Immature natural killer cell (primary cell): ENCODE data around the gene SLC38A1. TPM values are rescaled to one million over a fixed set of nuclear protein-coding genes. Genes with fewer than 3 reads are reported as not detected.
A peak's percentile ranks its signal among the peaks of the same experiment; 100 is the strongest.

Source experiments
- DNase-seq, 3 donors: peaks; one replicate each; pipeline ENCODE4 v3.0.0; 2022; ENCODE audit warnings: mixed read lengths in 1 of 3
- H3K27ac Mint-ChIP-seq, 6 donors: one replicate each; pipeline ENCODE4 v1.8.0; 2020; ENCODE audit warnings: mixed read lengths in 6 of 6, mild to moderate bottlenecking in 5 of 6, inconsistent platforms in 4 of 6, moderate library complexity in 3 of 6
- H3K27me3 Mint-ChIP-seq, 3 donors: one replicate each; pipeline ENCODE4 v1.8.0; 2020 to 2021; ENCODE audit warnings: low read depth in 3 of 3, mild to moderate bottlenecking in 3 of 3, mixed read lengths in 3 of 3, moderate library complexity in 3 of 3, inconsistent platforms in 1 of 3
- H3K36me3 Mint-ChIP-seq, 3 donors: one replicate each; pipeline ENCODE4 v1.8.0; 2020; ENCODE audit warnings: mixed read lengths in 3 of 3, inconsistent platforms in 2 of 3, mild to moderate bottlenecking in 2 of 3
- H3K4me1 Mint-ChIP-seq, 2 donors: one replicate each; pipeline ENCODE4 v1.8.0; 2020; ENCODE audit warnings: inconsistent platforms in 2 of 2, mild to moderate bottlenecking in 2 of 2, mixed read lengths in 2 of 2, moderate library complexity in 1 of 2
- H3K4me3 Mint-ChIP-seq, 5 donors: one replicate each; pipeline ENCODE4 v1.8.0; 2020; ENCODE audit warnings: mild to moderate bottlenecking in 5 of 5, mixed read lengths in 5 of 5, inconsistent platforms in 3 of 5, moderate library complexity in 3 of 5
- H3K9me3 Mint-ChIP-seq, 6 donors: one replicate each; pipeline ENCODE4 v1.8.0; 2020; ENCODE audit warnings: mild to moderate bottlenecking in 6 of 6, mixed read lengths in 6 of 6, inconsistent platforms in 4 of 6, moderate library complexity in 3 of 6
- polyA plus RNA-seq, 3 donors: library from polyadenylated mRNA; unstranded; fragments of 300-500 nt; fragmentation: Illumina TruSeq; gene quantifications; one replicate each; pipeline ENCODE4 v1.2.3, GENCODE V29; 2021

The SLC38A1 gene
- polyA plus RNA-seq, 3 donors from 2014 or later, result 173 to 234 (median 210) TPM

DNA sequence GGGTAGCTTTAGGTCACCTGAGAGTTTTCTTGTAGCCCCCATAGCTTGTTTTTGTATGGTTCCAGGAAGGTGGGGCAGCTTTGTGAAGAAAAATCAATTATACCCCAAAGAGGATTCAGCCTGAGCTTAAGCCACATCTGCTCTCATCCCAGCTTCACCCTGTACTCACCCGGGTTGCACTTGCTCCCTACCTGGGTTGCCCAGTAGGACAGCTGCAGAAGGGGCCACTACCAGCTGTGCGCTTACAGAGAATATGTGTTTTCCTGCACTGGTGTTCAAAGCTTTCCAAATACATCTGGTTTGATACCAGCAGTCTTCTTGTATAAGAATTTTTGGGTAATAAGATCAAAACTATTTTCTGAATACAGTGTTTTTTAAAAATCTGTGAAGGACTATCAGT, 3.0 kb upstream of the SLC38A1 start:
- peaks cover 0 to 14% (median 7%) of the 10 kb centered on the region in 3 donors for H3K36me3 Mint-ChIP-seq
- peaks cover 0 to 3% (median 0%) of the 10 kb centered on the region in 6 donors for H3K9me3 Mint-ChIP-seq

DNA sequence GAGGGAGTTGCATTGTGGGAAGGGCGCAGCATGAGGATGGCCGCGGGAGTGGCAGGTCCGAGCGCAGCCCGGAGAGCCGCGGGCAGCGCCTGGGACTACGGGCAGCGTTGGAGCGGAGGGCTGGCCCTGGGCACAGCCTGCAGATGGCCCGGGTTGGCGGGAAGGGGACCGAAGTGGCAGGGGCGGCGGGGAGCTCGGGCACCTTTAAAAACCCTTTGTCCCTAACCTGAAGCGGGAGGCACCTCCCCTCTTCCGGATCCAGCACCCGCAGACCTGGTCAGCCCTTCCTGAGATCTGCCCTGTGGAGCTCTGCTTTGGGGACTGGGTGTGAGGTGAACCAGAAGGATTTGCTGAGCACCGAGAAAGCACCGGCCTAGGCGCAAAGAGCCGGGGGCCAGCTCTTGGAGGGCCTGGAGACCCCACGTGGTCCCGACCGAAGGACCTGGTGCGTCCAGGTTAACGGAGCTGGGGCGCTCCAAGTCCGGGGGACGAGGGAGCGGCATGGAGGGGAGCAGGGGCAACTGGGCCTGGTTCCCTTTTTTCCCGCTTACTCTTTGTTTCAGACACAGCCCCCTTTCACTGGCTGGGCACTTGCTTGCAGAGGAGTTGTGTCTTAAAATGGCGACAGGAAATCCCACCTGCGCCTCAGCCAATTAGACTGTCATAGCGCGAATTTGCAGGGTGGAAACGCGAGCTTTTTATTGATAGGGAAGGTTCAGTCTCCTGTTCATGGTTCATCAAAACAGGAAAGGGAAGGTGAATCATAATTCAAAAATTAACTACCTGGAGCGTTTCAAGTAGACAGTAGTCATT, 792 bp upstream of the SLC38A1 start:
- Mint-ChIP-seq H3K27ac (no peak overlapping the region), H3K4me3 (no peak overlapping the region), H3K4me1 (peaks cover 11 to 22% of the 10 kb centered on the region in 2 donors), H3K9me3 (peaks cover 0 to 3% (median 0%) of the 10 kb centered on the region in 6 donors), H3K36me3 (peaks cover 0 to 6% (median 0%) of the 10 kb centered on the region in 3 donors), H3K27me3 (peaks cover 4 to 8% (median 5%) of the 10 kb centered on the region in 3 donors)
- DNase-seq, result peak; percentile 60 to 64 (median 61)

More for the DNA sequence above, 3.0 kb upstream of the SLC38A1 start:
- Mint-ChIP-seq H3K4me3 (no peak overlapping the region), H3K4me1 (peaks cover 11 to 22% of the 10 kb centered on the region in 2 donors), H3K27ac (peak overlapping the region in 4 of 6 donors; percentile 29 to 40 (median 34)), H3K27me3 (peaks cover 4 to 8% (median 5%) of the 10 kb centered on the region in 3 donors)
- no peak for DNase-seq

DNA sequence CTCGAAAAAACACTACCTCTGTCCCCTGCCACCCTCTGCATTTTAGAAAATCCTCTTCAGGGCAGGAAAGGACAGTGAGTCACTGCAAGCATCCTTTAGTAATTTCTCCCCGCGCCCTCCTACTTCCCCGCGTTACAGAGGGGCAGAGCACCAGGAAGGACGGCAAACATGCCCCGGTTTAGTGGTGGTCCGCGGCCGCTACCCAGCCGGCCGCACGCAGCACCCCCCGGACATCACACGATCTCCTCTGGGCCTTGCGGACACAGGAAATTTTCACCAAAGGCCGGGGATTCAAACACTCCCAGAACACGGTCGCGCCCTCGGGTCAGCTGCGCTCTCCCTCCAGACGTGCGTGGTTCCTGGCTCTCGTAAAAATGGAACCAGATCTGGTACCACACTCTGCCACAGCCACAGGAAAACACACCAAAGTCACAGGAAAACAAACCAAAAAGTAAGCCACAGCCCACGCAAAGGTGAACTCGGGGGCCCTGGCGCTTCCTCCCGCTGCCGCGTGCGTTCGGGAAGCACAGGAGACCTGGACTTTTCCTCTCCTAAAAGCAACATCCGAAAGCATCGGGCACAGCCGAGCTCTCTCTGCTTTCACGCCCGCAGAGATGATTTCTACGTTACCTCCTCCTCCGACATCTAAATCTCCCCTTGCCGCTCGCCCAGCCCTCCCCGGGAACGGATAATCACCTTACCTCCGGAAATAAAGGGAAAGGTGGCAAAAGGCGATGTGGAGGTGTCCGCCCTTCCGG, 839 bp downstream of the SLC38A1 start:
- Mint-ChIP-seq H3K9me3 (peaks cover 0 to 3% (median 0%) of the 10 kb centered on the region in 6 donors), H3K36me3 (peaks cover 0 to 6% (median 0%) of the 10 kb centered on the region in 3 donors), H3K27me3 (peaks cover 4 to 8% (median 5%) of the 10 kb centered on the region in 3 donors), H3K4me1 (peaks cover 22 to 23% of the 10 kb centered on the region in 2 donors), H3K4me3 (no peak overlapping the region), H3K27ac (no peak overlapping the region)
- DNase-seq, result peak; percentile 43 to 55 (median 55)

DNA sequence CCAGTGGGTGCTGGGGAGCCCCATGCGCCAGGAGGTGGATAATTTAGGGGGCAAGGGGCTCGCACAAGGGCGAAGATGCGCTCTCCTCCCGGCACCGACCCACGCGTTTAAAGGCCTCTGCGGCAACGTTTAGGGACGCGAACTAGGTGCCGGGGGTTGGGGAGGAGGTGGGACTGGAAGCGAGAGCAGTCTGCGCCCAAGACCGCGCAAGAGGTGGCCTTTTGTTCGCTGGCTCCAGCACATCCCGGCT, 1.3 kb downstream of the SLC38A1 start:
- no peak overlapping the region for H3K27ac Mint-ChIP-seq
- DNase-seq, result no peak
- H3K9me3 Mint-ChIP-seq, result peaks cover 0 to 3% (median 0%) of the 10 kb centered on the region in 6 donors
- peaks cover 4 to 8% (median 5%) of the 10 kb centered on the region in 3 donors for H3K27me3 Mint-ChIP-seq
- H3K4me3 Mint-ChIP-seq, result no peak overlapping the region
- peaks cover 22 to 26% of the 10 kb centered on the region in 2 donors for H3K4me1 Mint-ChIP-seq
- H3K36me3 Mint-ChIP-seq, result peaks cover 0 to 6% (median 0%) of the 10 kb centered on the region in 3 donors

DNA sequence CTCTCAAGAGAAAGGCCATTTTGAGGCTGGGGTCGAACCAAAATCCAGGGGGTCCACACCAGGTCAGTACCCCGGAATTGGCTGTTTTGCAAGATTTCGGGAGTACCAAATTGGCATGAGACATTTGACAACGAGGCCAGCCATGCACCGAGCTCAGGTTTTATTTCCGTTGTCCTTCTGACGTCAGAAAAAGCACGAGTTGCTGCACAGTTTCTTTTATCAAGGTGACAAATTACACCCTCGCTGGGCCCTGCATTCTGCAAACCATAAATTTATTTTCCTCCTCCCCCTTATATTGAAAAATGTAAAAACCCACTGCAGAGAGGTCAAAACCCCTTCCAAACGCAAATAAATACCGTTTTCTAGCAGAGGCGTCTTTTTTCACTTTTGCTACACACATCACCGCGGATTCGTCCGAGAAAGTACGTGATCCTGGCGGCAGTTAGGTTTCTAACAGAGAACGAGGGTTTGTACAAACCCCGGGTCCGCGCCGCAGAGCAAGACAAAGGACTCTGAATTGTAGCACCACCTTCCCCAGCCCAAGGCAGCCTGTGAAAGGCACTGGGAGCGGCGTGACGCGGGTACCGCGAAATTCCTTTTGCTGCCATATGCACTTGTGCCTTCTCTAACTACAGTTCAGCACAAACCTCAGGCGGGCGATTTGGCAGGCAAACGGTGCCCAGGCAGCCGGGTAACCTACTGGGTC, 1.8 kb downstream of the SLC38A1 start:
- Mint-ChIP-seq H3K27ac (no peak overlapping the region), H3K9me3 (peaks cover 0 to 3% (median 0%) of the 10 kb centered on the region in 6 donors), H3K36me3 (peaks cover 0 to 6% (median 0%) of the 10 kb centered on the region in 3 donors), H3K27me3 (peaks cover 4 to 8% (median 5%) of the 10 kb centered on the region in 3 donors), H3K4me1 (peaks cover 22 to 26% of the 10 kb centered on the region in 2 donors), H3K4me3 (no peak overlapping the region)
- DNase-seq, result peak; percentile 88 to 89 (median 89)

DNA sequence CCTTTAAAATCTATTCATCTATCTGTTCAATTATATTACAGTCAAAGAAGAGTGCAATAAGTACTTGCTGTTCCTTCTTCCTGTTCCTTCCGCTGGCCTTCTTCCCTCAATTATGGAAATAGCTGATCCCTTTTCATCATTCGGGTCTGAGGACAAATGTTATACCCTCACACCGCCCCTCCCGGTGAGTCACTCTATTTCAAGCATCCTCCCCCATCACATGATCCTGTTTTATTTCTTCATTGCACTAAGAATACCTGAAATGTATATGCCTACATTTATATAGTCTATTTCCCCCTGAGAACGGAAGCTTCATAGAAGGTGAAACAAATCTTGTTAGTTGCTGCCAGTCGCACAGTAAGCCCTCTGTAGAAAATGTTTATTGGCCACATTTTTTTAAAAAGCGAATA, 2.5 kb downstream of the SLC38A1 start:
- DNase-seq, result no peak
- Mint-ChIP-seq H3K36me3 (peaks cover 0 to 6% (median 0%) of the 10 kb centered on the region in 3 donors), H3K27ac (no peak overlapping the region), H3K4me3 (no peak overlapping the region), H3K27me3 (peaks cover 4 to 10% (median 5%) of the 10 kb centered on the region in 3 donors), H3K9me3 (peaks cover 0 to 3% (median 0%) of the 10 kb centered on the region in 6 donors), H3K4me1 (peaks cover 19 to 26% of the 10 kb centered on the region in 2 donors)

DNA sequence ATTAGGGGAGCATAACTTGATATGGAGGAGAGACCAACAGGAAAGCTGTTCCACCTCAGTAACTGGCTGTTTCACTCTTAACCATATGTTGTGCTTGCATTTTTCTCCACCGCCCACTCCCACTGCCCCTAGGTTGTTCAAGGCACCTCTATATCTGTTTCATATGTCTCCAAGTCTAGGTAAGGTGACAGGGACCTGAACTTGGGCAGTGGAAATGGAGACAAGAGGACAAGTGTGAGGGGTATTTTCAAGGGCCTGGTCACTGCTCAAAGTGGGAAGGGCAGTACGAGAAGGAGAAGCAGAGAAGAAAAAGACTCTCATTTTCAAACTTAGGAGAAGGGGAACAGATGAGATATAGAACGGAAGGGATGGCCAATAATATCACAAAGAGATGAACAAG, 3.1 kb downstream of the SLC38A1 start:
- DNase-seq, result no peak
- Mint-ChIP-seq H3K36me3 (peaks cover 0 to 6% (median 0%) of the 10 kb centered on the region in 3 donors), H3K27me3 (peaks cover 4 to 10% (median 5%) of the 10 kb centered on the region in 3 donors), H3K27ac (no peak overlapping the region), H3K4me1 (peaks cover 12 to 26% of the 10 kb centered on the region in 2 donors), H3K4me3 (no peak overlapping the region), H3K9me3 (peaks cover 0 to 3% (median 0%) of the 10 kb centered on the region in 6 donors)

DNA sequence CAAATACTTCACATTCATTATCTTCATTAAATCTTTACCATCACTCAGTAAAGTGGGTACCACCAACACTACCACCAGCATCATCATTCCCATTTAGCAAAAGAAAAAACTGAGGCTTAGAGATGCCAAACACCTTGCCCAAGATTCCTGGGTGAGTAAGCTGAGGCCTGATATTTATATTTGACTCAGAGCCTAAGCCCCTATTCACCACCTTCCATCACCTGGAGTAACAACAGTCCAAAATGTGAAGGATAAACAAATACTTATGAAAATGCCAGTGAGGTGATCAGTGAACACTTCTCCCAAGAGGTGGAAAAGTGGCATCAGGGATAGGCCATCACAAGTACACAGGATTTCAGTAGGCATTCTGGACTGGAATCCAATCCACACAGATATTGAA, 3.7 kb downstream of the SLC38A1 start:
- Mint-ChIP-seq H3K4me1 (peaks cover 6 to 23% of the 10 kb centered on the region in 2 donors), H3K27ac (no peak overlapping the region), H3K27me3 (peaks cover 4 to 6% (median 5%) of the 10 kb centered on the region in 3 donors), H3K9me3 (peaks cover 0 to 3% (median 0%) of the 10 kb centered on the region in 6 donors), H3K36me3 (peaks cover 0 to 6% (median 0%) of the 10 kb centered on the region in 3 donors), H3K4me3 (no peak overlapping the region)
- no peak for DNase-seq

DNA sequence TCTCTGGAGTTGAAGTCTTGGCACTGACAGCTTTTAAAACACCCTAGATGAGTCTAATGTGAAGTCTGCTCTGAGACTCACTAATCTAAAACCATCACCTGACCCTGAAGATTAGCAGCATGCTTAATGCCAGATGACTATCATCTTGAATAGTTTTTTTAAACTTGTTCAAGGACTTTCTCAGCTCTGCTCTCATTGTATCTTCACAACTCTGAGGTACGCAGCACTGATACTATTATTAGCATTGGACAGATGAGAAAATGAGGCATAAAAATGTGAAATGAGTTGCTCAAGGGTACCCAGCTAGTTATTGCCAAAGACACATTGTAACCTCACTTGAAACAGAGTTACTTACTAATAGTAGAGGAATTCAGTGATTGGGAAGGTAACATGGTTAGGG, 4.8 kb downstream of the SLC38A1 start:
- peak overlapping the region in 5 of 6 donors; percentile 53 to 85 (median 77) for H3K27ac Mint-ChIP-seq
- H3K4me3 Mint-ChIP-seq, result peak overlapping the region in 4 of 5 donors; percentile 0 to 59 (median 29)

DNA sequence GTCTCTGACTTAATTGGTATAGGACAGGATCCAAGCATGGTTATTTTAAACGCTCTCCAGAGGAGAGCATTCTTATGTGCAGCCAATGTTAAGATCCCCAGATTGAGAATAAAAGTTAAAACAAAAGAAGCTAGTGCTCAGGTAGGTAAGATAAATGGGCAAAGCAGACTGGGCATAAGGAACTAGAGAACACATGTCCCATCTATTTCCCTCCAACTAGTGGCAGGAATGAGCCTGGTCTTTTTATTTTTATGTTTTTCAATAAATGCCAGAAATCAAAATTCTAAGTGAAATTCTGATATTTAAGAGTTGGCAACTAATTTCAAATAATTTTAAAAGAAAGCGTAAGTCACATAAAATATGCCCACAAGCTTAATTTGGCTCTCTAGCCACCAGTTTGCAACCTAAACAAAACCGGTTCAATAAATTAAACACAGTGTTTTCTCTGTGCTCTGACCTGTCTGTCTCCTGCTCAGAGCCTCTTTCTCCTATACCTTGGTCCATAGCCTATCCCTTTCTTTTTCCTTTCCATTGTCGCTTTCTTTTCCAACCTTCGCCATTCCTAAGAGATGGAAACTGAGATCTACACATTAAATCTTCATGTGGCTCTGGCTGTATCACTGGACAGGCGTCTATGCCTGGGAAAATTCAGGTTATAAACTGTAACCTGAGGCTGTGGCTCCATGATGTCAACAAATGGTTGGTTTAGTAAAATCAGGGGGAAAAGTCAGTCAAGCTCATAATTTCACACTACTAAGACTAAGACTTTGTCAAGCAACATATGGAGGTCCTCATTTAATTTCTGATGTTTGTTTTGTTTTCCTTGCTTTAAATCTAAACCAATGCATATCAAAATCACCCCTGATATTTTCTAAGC, 5.5 kb downstream of the SLC38A1 start:
- peak overlapping the region; percentile 0 to 59 (median 16) for H3K4me3 Mint-ChIP-seq
- H3K27ac Mint-ChIP-seq, result peak overlapping the region; percentile 53 to 85 (median 74)
- no peaks in the 10 kb centered on the region for H3K9me3 Mint-ChIP-seq
- H3K27me3 Mint-ChIP-seq, result peaks cover 0 to 2% (median 0%) of the 10 kb centered on the region in 3 donors
- peak in 1 of 3 donors; percentile 2 for DNase-seq
- peaks cover 1 to 20% of the 10 kb centered on the region in 2 donors for H3K4me1 Mint-ChIP-seq
- H3K36me3 Mint-ChIP-seq, result peaks cover 0 to 6% (median 0%) of the 10 kb centered on the region in 3 donors

More for the DNA sequence above, 4.8 kb downstream of the SLC38A1 start:
- peaks cover 0 to 18% of the 10 kb centered on the region in 2 donors for H3K4me1 Mint-ChIP-seq
- peak in 1 of 3 donors; percentile 5 for DNase-seq
- peaks cover 0 to 6% (median 0%) of the 10 kb centered on the region in 3 donors for H3K36me3 Mint-ChIP-seq
- H3K9me3 Mint-ChIP-seq, result peaks cover 0 to 3% (median 0%) of the 10 kb centered on the region in 6 donors
- H3K27me3 Mint-ChIP-seq, result peaks cover 0 to 2% (median 0%) of the 10 kb centered on the region in 3 donors

DNA sequence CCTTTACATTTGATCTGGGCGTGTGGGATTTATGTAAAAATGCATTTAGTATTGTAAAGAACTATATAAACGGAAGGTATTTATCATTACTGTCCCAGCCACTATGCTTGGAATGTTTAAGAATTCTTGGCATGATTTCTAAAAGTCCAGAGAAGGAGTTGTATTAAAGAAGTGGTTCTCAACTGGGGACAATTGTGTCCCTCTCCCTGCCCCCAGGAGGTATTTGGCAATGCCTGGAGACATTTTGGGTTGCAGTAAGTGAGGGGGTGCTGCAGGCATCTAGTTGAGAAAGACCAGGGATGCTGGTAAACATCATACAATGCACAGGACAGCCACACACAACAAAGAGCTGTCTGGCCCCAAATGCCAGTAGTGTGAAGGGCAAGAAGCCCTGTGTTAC, 7.2 kb downstream of the SLC38A1 start:
- peak overlapping the region in 2 of 5 donors; percentile 10 to 14 for H3K4me3 Mint-ChIP-seq
- DNase-seq, result no peak
- peak overlapping the region in 3 of 6 donors; percentile 28 to 47 (median 41) for H3K27ac Mint-ChIP-seq
- H3K27me3 Mint-ChIP-seq, result peaks cover 0 to 7% (median 2%) of the 10 kb centered on the region in 3 donors
- H3K36me3 Mint-ChIP-seq, result no peaks in the 10 kb centered on the region
- peaks cover 18 to 36% of the 10 kb centered on the region in 2 donors for H3K4me1 Mint-ChIP-seq
- H3K9me3 Mint-ChIP-seq, result no peaks in the 10 kb centered on the region

DNA sequence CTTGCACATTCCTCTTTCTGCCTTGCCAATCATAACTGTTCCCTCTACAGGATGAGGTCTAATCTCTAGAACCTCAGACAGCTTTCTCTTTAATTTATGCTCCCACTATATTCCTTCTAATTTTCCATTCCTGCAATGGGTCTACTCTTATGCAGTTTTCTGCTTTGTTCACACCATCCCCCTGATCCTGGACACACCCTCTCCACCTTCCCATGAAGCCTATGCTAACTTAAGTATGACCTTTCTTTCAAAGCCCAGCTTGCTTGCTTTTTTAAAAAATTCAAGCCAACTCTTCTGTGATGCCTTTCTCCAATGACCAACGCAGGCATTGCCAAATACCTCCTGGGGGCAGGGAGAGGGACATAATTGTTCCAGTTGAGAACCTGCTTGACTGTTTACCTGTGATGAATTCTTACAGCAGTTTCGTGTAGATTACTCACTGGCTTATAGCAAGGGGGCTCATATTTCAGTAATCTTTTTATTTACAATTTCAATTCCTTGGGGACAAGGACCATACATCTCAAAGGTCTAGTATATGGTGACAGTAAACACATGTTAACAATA, 7.8 kb downstream of the SLC38A1 start:
- Mint-ChIP-seq H3K27me3 (peaks cover 3 to 12% (median 4%) of the 10 kb centered on the region in 3 donors), H3K27ac (peak overlapping the region in 2 of 6 donors; percentile 28 to 41), H3K9me3 (no peaks in the 10 kb centered on the region), H3K36me3 (peaks cover 0 to 4% (median 0%) of the 10 kb centered on the region in 3 donors), H3K4me1 (peaks cover 25 to 40% of the 10 kb centered on the region in 2 donors), H3K4me3 (peak overlapping the region in 1 of 5 donors; percentile 4)
- DNase-seq, result no peak
